CD4-positive, alpha-beta T cell (primary cell): ENCODE measurements around the gene SMIM35. TPM values are rescaled to one million over a fixed set of nuclear protein-coding genes. Genes with fewer than 3 reads are reported as not detected.
A peak's percentile ranks its signal among the peaks of the same experiment; 100 is the strongest.

ENCODE experiments used
- ATAC-seq: fragments of 200-7000 bp; cut with Tn5 transposase; one replicate; pipeline ENCODE4 v1.10.0; 2022; ENCODE audit warnings: mild to moderate bottlenecking; ENCODE audit not compliant: poor library complexity
- CTCF ChIA-PET: fragments of 350-600 bp; sonication (Branson Sonifier 250); formaldehyde crosslinking; loops from one replicate; lab custom pipeline; 2021; ENCODE audit warnings: antibody characterized with exemption, inconsistent platforms; lab: Charles Lee
- POLR2A ChIA-PET: fragments of 350-600 bp; sonication (Branson Sonifier 250); formaldehyde crosslinking; loops from one replicate; lab custom pipeline; 2021; ENCODE audit warnings: antibody characterized with exemption, inconsistent platforms; lab: Charles Lee
- DNase-seq, 14 experiments: peaks; one replicate each; pipeline ENCODE4 v3.0.0-alpha.2; 2013 to 2020; ENCODE audit warnings: mixed read lengths in 2 of 14
- H3K27ac ChIP-seq, 2 donors: one replicate each; pipeline versions ENCODE4 v1.5.1 to v1.7.0; 2013; ENCODE audit warnings: low read length in 2 of 2, low read depth in 1 of 2, mild to moderate bottlenecking in 1 of 2
- H3K27me3 ChIP-seq, 2 experiments: 1 replicate in 1 of 2; 2 replicates in 1 of 2; pipeline versions ENCODE4 v1.6.1 to v1.7.0; 2013; ENCODE audit warnings: low read length in 2 of 2, control low read depth in 1 of 2, mild to moderate bottlenecking in 1 of 2, moderate library complexity in 1 of 2; ENCODE audit not compliant: insufficient read depth in 2 of 2, control insufficient read depth in 1 of 2
- H3K36me3 ChIP-seq: one replicate; pipeline ENCODE4 v1.6.1; 2013; ENCODE audit warnings: low read length, control low read depth; ENCODE audit not compliant: insufficient read depth
- H3K4me1 ChIP-seq: one replicate; pipeline ENCODE4 v1.6.1; 2013; ENCODE audit warnings: low read length, control low read depth; ENCODE audit not compliant: insufficient read depth
- H3K4me3 ChIP-seq: one replicate; pipeline ENCODE4 v1.5.1; 2013; ENCODE audit warnings: mild to moderate bottlenecking, low read length, moderate library complexity
- H3K9me3 ChIP-seq, 2 experiments: 1 replicate in 1 of 2; 2 replicates in 1 of 2; pipeline versions ENCODE4 v1.6.1 to v1.7.0; 2013; ENCODE audit warnings: low read length in 2 of 2, mild to moderate bottlenecking in 2 of 2, control low read depth in 1 of 2, moderate library complexity in 1 of 2; ENCODE audit not compliant: control insufficient read depth in 1 of 2, insufficient read depth in 1 of 2
- H3K27ac Mint-ChIP-seq: one replicate; pipeline ENCODE4 v1.8.0; 2020; ENCODE audit warnings: mixed read lengths
- H3K27me3 Mint-ChIP-seq: one replicate; pipeline ENCODE4 v1.8.0; 2021; ENCODE audit warnings: mixed read lengths
- H3K36me3 Mint-ChIP-seq: one replicate; pipeline ENCODE4 v1.8.0; 2021; ENCODE audit warnings: low read depth, mixed read lengths
- H3K4me1 Mint-ChIP-seq: one replicate; pipeline ENCODE4 v1.8.0; 2021; ENCODE audit warnings: low read depth, mixed read lengths
- H3K4me3 Mint-ChIP-seq: one replicate; pipeline ENCODE4 v1.8.0; 2020; ENCODE audit warnings: mild to moderate bottlenecking, mixed read lengths
- H3K9me3 Mint-ChIP-seq: one replicate; pipeline ENCODE4 v1.8.0; 2020; ENCODE audit warnings: mixed read lengths
- CTCF ChIP-seq: fragments of 200-600 bp; IDR thresholded peaks from one replicate; pipeline ENCODE4 v1.8.0; 2022; ENCODE audit warnings: antibody characterized with exemption, mild to moderate bottlenecking
- intact Hi-C, 2 experiments: fragments of 100-400 bp; cut with DNase I in 1 of 2; cut with micrococcal nuclease in 1 of 2; formaldehyde crosslinking; loops; one replicate each; pipeline versions ENCODE4 v1.15.1 to v1.9.0; 2023 to 2025; cut with DNase I, micrococcal nuclease
- total RNA-seq, 174 experiments: library from RNA in 2 of 174; stranded (reverse) in 2 of 174; gene quantifications; one replicate each; pipeline ENCODE4 v1.2.3 and lab custom pipeline; 2021 to 2026

Gene SMIM35
- total RNA-seq, 2 experiments from 2014 or later, result 0.06 to 0.08 TPM

GRCh38 chr11:118079491-118079890, 7.3 kb downstream of the SMIM35 start:
- Mint-ChIP-seq H3K4me1 (no peaks in the 10 kb centered on the region), H3K9me3 (no peaks in the 10 kb centered on the region), H3K36me3 (no peaks in the 10 kb centered on the region), H3K27ac (no peak overlapping the region), H3K27me3 (no peaks in the 10 kb centered on the region), H3K4me3 (no peak overlapping the region)
- intact Hi-C loops, result no loop called here
- Histone ChIP-seq H3K9me3 (no peaks in the 10 kb centered on the region), H3K36me3 (no peaks in the 10 kb centered on the region), H3K4me1 (peaks cover 8% of the 10 kb centered on the region), H3K27ac (no peak overlapping the region), H3K27me3 (no peaks in the 10 kb centered on the region), H3K4me3 (no peak overlapping the region)
- TF ChIP-seq CTCF, result no peak
- ATAC-seq (no peak), DNase-seq (peak in 2 of 14 experiments; percentile 12 to 51)
- ChIA-PET CTCF (interaction anchor here (1.2 kb wide), 1 partner anchor 26 kb away, joined by 3 read pairs; no protein-coding TSS in a partner anchor), POLR2A (no interaction called here)

- no peaks in the 10 kb centered on the region for H3K27me3 Mint-ChIP-seq
- H3K27me3 ChIP-seq, result no peaks in the 10 kb centered on the region
- POLR2A ChIA-PET, result interaction anchor here (0.6 kb wide), 1 partner anchor 44 kb away, joined by 3 read pairs; no protein-coding TSS in a partner anchor
- ATAC-seq, result no peak
- DNase-seq, result no peak
- no peaks in the 10 kb centered on the region for H3K9me3 ChIP-seq
- peaks cover 8% of the 10 kb centered on the region for H3K4me1 ChIP-seq
- H3K27ac Mint-ChIP-seq, result no peak overlapping the region
- intact Hi-C loops, result no loop called here
- no peak overlapping the region for H3K4me3 ChIP-seq
- no peaks in the 10 kb centered on the region for H3K4me1 Mint-ChIP-seq
- no peaks in the 10 kb centered on the region for H3K36me3 ChIP-seq
- no peak overlapping the region for H3K27ac ChIP-seq
- H3K36me3 Mint-ChIP-seq, result no peaks in the 10 kb centered on the region
- no peak for TF ChIP-seq CTCF
- CTCF ChIA-PET, result no interaction called here
- no peaks in the 10 kb centered on the region for H3K9me3 Mint-ChIP-seq
- H3K4me3 Mint-ChIP-seq, result no peak overlapping the region
Observed at GRCh38 chr11:118078911-118079411, 7.8 kb downstream of the SMIM35 start.

- no peak within 1 kb of the TSS for H3K4me3 Mint-ChIP-seq
- no peak within 1 kb of the TSS for H3K27ac Mint-ChIP-seq
- no peak within 1 kb of the TSS for H3K4me3 ChIP-seq
- TF ChIP-seq CTCF, result no peak
- H3K36me3 ChIP-seq, result no peaks in the 10 kb centered on the region
- no peaks in the 10 kb centered on the region for H3K9me3 Mint-ChIP-seq
- H3K27me3 ChIP-seq, result peaks cover 0 to 3% of the 10 kb centered on the region in 2 experiments
- no peak within 1 kb of the TSS for H3K27ac ChIP-seq
- H3K36me3 Mint-ChIP-seq, result no peaks in the 10 kb centered on the region
- POLR2A ChIA-PET, result no interaction called here
- no peak for ATAC-seq
- intact Hi-C loops, result no loop called here
- H3K4me1 ChIP-seq, result peaks cover 8% of the 10 kb centered on the region
- DNase-seq, result no peak
- no peaks in the 10 kb centered on the region for H3K9me3 ChIP-seq
- H3K27me3 Mint-ChIP-seq, result no peaks in the 10 kb centered on the region
- no peaks in the 10 kb centered on the region for H3K4me1 Mint-ChIP-seq
- CTCF ChIA-PET, result no interaction called here
Observed at GRCh38 chr11:118076754-118077281, 9.9 kb downstream of the SMIM35 start, which contains the start of gene TMPRSS4. Gene TMPRSS4 (plus strand): TSS chr11:118077078. CDS start chr11:118077303, 225 bp downstream.
